CD4-positive, alpha-beta T cell treated with Interleukin-4 for 1 hour (primary cell): ENCODE measurements around the gene RSAD2.
"Not testable (repeated sequence)": the region's sequence is repeated elsewhere in the genome, so short reads cannot be mapped to it uniquely, and the experiment has no call there.

Experiments used
- DNase-seq, 2 donors: peaks; one replicate each; pipeline ENCODE4 v3.0.0-alpha.2; 2020 to 2022

RSAD2 gene

GRCh38 chr2:6864923-6865345, 12.6 kb upstream of the RSAD2 start:
- DNase-seq = peak in 1 of 2 donors; percentile 15

- DNase-seq = peak; percentile 68 to 82
Measured at GRCh38 chr2:6865346-6866274, 12.0 kb upstream of the RSAD2 start, which contains the start of gene CMPK2. CMPK2 (minus strand) TSS chr2:6865907; CDS start chr2:6865696, 211 bp downstream.

- DNase-seq = peak; percentile 31 to 47
Measured at GRCh38 chr2:6866275-6866671, 11.3 kb upstream of the RSAD2 start.

GRCh38 chr2:6866982-6867381, 10.6 kb upstream of the RSAD2 start:
- no peak for DNase-seq

- DNase-seq = no peak
Measured at GRCh38 chr2:6872394-6872793, 5.2 kb upstream of the RSAD2 start.

GRCh38 chr2:6874032-6874431, 3.5 kb upstream of the RSAD2 start:
- no peak for DNase-seq

GRCh38 chr2:6876309-6876708, 1.3 kb upstream of the RSAD2 start:
- no peak for DNase-seq

GRCh38 chr2:6878549-6878948, 972 bp downstream of the RSAD2 start:
- no peak for DNase-seq

GRCh38 chr2:6879011-6879410, 1.4 kb downstream of the RSAD2 start:
- no peak for DNase-seq

- peak in 1 of 2 donors; percentile 59 for DNase-seq
Measured at GRCh38 chr2:6880200-6880733, 2.7 kb downstream of the RSAD2 start.

- DNase-seq = no peak
Measured at GRCh38 chr2:6881046-6881445, 3.5 kb downstream of the RSAD2 start.

GRCh38 chr2:6881516-6881915, 3.9 kb downstream of the RSAD2 start:
- no peak for DNase-seq

- no peak for DNase-seq
Measured at GRCh38 chr2:6883448-6884122, 6.0 kb downstream of the RSAD2 start.

- no peak for DNase-seq
Measured at GRCh38 chr2:6885551-6885950, 8.0 kb downstream of the RSAD2 start.

- no peak for DNase-seq
Measured at GRCh38 chr2:6885968-6886367, 8.4 kb downstream of the RSAD2 start.

- DNase-seq = no peak
Measured at GRCh38 chr2:6887751-6888192, 10.2 kb downstream of the RSAD2 start.

GRCh38 chr2:6888724-6889123, 11.1 kb downstream of the RSAD2 start:
- no peak for DNase-seq

- no peak for DNase-seq
Measured at GRCh38 chr2:6893876-6894482, 16.4 kb downstream of the RSAD2 start.

- DNase-seq = peak in 1 of 2 donors; percentile 61
Measured at GRCh38 chr2:6896930-6897759, 19.6 kb downstream of the RSAD2 start.

- DNase-seq = not testable (repeated sequence)
Measured at GRCh38 chr2:6902581-6902980, 25.0 kb downstream of the RSAD2 start.

GRCh38 chr2:6905668-6906067, 28.1 kb downstream of the RSAD2 start:
- DNase-seq = no peak

- no peak for DNase-seq
Measured at GRCh38 chr2:6906165-6906741, 28.7 kb downstream of the RSAD2 start.
